Activated CD4-positive, alpha-beta T cell treated with anti-CD3 and anti-CD28 coated beads, Interleukin-2, amount 50 U/mL, for 24 hours (primary cell): ENCODE results near the gene SHC4.

Source experiments
- DNase-seq, 2 donors: peaks; one replicate each; pipeline ENCODE4 v3.0.0-alpha.2; 2020; ENCODE audit warnings: low read depth in 1 of 2, low spot score in 1 of 2

The SHC4 gene

DNA sequence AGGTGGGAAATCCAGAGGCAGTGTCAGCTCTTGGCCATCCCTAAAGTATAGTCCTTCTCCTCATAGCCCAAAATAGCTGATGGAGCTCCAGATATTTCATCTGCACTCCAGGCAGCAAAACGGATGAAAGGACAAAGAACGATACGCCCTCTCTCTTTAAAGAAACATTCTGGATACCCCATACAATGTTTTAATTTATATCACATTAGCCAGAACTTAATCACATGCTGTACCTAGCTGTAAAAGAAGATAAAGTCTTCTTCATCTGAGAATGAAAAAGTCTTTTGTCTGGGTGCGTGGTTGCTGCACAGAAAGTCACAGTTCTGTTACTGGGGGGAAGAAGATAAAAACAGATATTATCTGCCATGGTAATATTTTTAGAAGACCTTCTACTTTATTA, 4.3 kb upstream of the SHC4 start:
- no peak for DNase-seq

DNA sequence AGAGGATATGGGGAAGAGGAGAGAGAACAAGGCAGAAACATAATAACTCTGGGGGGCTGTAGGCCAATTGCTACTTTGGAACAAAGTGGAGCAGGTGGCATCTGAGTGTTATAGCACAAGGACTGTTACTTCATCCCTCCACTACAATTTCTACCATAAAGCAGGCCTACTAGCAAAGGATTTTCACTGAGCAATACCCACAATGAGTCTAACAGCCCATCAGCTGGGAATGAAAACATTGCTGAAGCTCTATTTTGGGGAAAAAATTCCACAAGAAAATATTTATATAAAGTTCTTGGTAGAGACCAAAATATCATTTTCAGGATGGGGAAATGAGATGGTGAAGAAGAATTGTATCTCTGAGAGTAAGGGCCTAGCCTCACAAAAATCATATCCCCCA, 3.6 kb upstream of the SHC4 start:
- no peak for DNase-seq

DNA sequence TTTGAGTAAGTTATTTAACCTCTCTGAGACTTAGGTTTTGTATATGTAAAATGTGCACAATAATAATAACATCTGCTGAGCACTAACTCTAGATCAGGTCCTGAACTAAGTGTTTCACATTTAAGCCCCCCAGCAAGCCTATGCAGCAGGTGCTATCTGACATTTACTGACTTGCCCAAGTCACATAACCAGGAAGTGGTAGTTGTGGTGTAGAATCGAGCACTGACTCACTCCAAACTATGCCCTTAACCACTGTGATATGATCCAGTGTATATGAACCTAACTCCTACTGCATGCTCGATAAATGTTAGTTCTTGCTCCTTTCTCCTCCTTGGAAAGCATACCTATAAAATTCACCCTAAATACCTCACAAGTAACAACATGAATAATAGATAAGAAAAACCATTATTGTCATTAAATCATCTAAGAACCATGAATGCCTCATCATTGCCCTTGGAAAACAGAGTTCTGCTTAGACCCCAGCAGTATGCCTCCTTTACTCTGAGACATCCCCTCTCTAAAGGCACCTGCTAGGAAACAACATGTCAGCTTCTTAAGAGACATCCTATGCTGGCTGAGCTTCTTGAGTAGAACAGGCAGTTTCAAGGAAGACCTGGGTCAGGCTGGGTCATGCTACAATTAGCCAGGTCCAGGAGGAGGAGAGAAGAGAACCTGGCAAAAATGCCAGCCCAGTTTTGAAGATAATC, 3.0 kb upstream of the SHC4 start:
- DNase-seq, result no peak

DNA sequence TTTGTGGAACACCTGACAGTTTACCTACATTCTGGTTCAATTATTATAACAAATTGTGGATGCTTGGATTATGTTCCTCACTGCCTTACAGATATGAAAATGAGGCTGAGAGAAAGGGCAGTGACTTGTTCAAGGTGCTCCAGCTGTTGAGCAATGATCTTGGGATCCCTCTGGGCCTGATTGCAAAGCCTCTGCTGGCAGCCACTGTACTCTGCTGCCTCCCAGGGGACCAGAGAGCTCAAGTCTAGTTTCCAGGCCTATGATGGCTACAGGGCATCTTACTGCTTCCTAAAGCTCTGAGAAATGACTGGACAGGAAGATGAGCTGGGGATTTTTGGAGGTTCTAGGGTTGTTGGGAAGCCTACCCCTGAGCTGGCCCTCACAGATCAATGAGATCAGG, 2.3 kb upstream of the SHC4 start:
- no peak for DNase-seq

DNA sequence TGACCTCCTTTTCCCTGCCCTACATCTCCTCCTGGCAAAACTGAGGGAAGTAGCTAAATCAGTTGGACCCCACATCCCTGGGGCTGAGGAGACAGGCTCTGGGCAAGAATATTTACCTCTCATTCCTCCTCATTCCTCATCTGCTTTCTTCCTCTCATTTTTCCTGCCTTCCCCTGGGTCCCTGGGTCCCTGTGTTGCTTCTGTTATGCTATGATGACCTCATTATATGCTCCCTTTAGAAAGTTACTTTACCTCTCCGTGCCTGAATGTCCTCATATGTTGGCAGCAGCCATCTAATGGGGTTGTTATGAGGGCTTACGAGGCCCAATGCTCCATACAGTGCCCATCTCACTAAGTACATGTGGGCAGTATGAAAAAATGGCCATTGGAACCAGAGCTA, 1.2 kb upstream of the SHC4 start:
- no peak for DNase-seq

DNA sequence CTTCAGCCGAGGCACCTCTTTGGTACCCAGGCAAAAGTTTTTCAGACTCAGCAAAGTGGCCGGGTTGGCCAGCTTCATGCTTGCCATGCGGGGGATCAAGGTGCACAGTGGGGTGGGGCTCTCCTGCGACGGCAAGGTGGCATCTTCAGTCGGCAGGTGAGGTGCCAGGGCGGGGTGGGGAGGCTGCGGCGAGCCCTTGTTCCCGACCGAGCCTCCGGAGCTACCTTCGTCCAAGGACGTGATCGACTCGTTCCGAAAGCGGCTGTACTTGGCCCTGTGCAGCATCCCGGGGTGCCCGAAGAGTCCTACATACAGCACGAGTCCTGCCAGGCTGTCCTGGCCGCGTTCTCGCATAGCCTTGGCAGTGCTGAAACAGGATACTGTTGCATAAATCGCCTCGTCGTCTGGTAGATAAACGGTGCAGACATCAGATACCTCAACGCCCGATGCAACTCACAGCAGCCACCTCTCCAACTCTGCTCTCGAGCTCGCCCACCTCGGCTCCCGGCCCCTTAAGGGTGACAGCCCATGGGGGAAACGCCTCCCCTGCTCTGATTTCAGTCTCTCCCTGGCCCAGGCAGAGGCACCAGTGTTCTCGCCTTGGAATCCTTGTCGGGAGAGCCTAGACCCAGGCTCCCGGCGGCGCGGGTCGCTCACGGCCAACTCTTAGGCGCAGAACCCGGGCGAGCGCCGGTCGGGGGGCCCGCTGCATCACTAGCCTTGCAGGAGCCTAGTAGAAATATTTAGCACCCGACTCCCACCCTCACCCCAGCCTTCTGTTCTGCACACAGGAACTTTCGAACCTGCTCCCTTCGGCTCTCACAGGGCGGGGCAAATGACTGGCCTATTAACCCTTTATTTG, 826 bp downstream of the SHC4 start:
- DNase-seq, result no peak

DNA sequence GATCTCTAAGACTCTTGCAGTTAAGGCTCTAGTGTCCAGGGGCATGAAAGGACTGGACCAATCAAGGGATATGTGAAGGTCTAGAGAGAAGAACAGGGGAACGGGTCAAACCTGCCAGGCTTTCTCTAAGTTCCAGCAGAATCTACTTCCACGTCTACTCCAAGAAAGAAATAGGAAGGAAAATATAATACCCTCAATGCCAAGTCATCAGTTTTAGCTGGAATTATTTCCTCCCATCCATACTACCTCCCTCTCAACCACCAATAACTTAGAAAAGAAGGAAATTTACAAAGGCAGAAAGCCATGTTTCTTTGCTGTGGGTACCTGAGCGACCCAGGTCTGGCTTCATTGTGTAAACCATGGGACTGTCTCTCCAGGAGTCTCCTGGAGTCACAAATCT, 7.8 kb downstream of the SHC4 start:
- DNase-seq, result no peak

DNA sequence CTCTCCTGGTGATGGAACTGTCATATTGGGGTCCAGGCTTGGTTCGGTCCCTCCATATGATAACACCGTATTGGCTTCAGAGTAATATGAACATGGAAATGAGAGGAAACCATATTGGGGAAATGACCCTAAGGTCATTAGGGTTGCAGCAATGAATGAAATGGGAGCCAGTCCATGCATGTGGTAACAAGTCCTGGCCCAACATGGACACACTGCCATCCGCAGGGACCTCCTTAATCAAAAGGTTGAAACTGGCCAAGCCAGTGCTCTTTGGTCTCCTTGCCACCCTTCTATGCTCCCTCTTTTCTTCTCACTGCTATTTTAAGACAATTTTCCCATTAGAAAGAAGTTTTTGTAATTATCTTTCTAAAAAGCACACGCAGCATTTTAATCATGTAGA, 8.3 kb downstream of the SHC4 start:
- no peak for DNase-seq

DNA sequence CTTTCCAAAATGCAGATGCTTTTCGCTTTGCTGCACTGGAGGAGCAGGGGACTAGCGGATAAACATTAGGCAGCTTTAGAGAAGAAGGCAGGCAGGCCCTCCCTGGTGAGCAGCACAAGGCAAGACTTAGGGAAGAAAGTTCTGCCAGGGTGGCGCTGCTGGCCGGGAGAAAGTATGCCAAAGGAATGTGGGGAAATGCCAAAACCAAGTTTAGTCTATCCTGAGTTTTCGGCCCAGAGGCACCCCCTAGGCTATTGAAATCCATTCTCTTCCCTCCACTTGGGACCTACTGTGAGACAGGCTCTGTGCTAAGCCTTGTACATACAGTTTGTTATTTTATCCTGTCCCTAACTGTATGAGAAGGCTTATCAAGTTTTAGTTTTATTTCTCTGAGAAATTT, 9.2 kb downstream of the SHC4 start:
- no peak for DNase-seq

DNA sequence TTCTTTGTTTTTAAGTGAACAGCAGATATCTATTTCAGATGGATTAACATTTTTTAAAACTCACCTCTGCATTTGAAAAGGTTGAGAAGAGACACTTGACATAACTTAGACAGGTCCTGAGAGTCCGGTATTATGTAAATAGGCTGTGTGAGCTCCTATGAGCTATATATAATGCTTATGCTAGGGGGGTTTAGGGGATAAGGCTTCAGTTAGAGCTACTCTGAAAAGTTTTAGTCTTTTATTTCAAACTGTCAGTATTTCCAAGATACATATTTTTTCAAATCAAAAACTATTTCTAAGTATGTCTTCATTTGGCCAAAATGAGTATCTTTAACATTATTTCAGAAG, 16.9 kb downstream of the SHC4 start:
- DNase-seq, result no peak

DNA sequence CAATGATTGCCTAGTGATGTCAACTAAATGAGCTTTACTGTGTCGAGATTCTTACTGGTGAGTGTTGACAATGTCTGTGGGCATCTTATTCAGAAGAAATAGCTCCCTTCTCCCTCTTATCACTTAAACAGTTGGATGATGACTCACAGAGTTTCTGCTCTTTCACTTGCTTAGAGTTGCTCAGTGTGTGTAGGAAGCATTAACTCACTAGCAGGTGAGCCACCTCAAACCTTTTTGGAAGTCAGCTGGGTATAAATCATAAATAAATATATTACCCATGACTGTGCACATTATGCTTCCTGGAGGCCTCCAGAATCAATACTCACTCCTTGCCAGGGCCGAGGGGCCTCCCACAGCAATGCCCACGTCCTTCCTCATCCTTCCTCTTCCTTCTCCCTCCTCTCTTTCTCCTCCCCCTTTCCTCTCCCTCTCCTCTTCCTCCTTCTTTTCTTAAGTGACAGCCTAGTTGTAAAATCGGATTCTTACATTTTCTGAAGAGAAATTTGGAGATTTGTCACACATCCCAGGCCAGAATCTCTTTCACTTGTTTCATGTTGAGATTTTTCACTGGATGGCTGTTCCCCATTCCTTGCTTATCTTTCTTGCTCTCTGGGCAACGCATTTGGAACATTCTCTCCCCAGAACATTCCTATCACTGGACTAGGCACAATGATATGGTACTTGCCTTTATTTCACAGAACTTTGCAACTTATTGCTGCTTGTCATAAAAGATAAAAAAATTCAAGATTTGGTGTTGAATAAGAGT, 17.5 kb downstream of the SHC4 start:
- no peak for DNase-seq

DNA sequence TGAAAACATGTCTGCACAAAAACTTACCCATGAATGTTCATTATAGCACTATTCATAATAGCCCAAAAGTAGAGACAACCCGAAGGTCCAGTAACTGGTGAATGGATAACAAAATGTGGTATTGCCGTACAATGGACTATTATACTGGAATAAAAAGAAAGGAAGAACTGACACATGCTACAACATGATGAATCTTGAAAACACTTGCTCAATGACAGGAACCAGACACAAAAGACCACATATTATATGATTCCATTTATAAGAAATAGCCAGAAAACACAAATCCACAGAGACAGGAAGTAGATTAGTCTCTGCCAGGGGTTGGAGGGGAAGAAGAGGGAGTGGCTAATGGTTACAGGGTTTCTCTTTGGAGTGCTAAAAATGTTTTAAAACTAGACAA, 18.3 kb downstream of the SHC4 start:
- no peak for DNase-seq

DNA sequence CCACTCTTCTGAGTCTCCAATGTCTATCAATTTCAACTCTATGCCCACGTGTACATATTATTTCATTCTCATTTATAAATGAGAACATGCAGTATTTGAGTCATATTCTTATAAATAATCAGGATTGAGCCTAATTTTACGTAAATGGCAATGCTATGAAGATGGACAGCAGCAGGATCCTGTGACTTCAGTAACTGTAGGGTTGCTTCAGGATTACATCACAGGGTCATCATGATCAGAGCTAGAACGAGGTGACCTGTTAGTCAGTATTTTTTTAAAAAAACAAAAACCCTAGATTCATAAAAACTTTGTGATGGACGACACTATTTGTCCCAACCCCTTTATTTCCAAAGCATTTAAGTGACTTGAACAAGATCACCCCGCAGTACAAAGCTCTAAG, 21.8 kb downstream of the SHC4 start:
- no peak for DNase-seq

DNA sequence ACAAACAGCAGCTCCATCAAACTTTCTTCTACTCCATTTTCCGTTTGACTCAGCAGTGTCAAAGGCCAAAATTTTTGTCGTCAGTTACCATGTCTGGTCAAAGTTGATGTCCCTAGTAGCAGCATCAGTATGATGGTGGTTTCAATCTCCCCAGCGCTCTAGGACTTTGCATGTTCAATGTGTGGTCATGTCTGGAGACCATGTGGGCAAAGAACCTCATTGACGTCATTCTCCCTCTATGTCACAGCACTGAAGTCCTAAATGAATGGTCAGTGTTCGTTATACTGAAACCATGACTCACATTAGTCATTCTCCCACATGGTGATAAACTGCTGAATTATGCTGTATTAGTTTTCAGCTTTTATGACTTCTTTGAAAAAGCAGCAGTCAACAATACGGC, 23.2 kb downstream of the SHC4 start:
- no peak for DNase-seq

DNA sequence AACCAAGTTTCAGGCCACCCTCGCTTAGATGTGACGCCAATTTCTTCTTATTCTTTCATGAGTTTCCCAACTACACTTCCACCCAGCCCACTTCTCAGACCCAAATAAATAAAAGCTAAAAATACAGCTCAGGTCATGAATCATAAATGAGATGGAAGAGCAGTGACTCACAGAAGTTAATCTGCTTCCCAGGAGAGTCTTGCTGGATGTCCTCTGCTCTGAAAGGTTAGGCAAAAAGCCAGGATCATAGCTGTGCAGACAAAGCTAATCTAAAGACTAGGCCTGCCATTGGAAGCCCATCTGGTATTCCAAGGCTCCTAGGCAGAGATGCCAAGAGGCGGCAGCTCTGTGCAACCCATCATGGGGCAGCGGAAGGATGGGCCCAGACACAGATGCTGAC, 24.1 kb downstream of the SHC4 start:
- DNase-seq, result no peak

DNA sequence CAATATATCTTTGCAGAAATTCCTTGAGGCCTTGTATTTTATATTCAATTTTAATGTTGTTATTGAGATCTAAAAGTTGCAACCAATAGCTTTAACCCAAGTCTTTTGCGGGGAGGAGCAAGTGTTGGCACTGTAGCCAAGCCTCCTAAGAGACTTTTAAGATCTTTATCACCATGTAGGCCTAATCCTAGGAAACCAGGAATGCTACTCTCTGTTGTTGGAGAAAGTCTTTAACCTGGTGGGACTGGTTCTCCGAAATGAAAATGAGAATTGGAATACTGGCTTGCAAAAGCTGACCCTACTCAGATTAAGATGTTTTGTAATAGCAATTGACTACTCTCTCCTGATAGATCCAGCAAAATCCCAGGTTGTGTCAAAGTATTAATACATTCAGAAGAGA, 25.8 kb downstream of the SHC4 start:
- no peak for DNase-seq

DNA sequence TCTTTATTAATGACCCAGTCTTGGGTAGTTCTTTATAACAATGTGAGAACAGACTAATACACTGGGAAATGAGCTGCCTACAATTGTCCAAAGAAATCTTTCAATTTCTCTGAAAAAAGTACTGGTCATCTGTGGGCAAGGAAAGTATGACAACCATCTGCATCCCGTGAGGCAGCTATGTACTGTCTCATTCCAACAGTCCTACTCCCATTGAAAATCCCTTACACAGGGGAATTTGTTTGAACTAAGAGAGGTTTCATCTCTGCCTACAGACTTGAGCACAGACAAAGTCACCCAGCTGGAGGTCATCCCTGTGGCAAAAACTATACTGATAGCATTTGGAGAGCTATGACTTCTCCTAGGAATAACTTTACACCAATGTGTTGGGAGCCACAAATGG, 27.1 kb downstream of the SHC4 start:
- DNase-seq, result no peak

DNA sequence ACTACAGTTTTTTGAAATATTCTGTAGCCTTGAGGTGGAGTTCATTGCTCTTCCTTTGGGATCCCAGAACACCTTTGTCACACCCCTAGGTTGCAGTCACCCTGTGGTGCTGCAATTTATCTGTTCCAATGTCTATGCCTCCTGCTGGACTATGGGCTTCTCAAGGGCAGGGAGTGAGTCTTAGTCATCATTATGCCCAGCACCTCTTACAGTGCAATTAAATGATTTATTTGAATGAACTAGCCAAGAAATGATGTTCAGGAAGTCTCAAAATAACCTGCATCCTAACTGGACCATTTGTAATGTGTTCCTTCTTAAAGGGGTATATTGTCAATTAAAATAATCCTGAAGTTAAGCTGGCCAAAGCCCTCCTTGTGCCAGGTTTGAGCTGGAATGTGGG, 28.5 kb downstream of the SHC4 start:
- no peak for DNase-seq

DNA sequence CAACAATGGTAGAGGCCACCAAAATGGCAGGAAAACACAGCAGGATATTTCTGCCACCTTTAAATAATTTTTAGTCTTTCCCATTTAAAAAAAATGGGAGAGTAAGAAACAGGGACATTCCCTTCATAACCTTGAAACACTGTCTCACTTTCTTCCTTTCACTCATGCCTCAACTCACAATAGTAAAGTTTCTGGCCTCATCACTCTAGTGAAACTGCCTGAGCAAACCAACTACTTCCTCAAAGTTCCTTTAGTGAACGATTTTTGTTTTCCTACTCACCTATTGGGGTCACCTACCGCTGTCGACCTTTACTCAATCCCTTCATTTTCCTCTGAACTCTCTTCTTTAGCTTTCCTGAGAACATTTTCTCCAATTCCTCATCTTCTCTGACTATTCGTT, 33.0 kb downstream of the SHC4 start:
- DNase-seq, result no peak

DNA sequence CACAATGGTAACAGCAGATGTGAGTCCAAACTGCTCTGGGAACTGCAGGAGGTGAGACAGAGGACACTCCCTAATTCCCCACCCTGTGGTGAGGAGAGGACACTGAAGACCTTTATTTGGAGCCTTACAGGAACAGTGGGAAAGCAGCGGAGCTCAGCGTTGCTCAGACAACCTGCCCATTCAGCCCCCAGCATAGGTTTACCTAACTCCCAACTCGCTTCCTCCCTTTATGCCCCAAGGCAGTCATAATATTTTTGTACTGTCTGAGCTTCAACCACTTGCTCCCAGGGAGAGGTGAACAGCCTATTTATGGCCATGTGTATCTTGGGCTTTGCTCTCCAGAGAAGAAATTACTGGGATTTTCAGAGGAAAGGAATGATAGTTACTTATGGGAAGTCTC, 34.1 kb downstream of the SHC4 start:
- no peak for DNase-seq

DNA sequence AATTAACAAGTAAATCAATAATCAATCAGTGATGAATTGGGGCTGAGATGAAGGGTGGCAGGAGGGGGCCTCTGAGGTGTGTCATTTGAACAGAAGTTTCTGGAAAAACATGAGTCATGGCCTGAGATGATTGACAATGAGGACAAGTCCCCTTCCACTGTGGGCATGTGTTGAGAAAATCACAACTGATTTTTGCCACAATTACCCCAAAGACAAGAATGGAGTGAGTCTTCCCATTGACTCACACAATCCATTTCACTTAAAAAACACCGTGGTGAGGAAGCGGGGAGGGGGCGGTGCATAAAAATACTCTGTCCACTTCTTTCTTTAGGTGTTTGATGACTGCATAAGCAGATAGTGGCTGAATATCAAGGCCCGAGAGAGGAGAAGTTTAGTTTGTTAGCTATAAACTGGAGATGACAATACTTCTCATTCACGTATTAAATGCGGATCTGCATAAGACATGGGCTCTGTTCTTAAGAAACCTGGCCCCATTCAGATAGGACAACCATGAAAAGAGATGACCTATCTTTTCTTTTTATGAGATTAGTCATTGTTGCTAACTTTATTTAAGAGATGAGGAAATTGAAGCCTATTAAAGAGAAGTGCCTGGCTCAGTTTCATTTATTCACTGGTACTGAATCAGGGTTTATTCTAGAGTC, 34.7 kb downstream of the SHC4 start:
- peak in 1 of 2 donors; percentile 51 for DNase-seq
